ENCODE results near the gene RHBDL3.
"Not testable (repeated sequence)": the region's sequence is repeated elsewhere in the genome, so short reads cannot be mapped to it uniquely, and the experiment has no call there.

RHBDL3 gene

DNA sequence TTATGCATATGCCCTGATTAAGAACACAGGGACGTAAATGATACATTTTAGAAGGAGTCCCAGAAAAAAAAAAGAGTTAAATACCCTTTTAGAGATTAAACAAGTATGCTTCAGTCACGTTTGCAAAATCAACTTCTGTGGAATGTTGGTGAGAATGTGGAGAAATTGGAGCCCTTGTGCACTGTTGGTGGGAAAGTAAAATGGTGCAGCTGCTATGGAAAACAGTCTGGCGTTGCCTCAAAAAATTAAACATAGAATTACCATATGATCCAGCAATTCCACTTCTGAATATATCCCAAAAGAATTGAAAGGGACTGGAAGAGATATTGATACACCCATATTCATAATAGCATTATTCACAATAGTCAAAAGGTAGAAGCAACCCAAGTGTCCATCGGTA lies 26.5 kb downstream of the RHBDL3 start:
- DNase-seq: no peak

DNA sequence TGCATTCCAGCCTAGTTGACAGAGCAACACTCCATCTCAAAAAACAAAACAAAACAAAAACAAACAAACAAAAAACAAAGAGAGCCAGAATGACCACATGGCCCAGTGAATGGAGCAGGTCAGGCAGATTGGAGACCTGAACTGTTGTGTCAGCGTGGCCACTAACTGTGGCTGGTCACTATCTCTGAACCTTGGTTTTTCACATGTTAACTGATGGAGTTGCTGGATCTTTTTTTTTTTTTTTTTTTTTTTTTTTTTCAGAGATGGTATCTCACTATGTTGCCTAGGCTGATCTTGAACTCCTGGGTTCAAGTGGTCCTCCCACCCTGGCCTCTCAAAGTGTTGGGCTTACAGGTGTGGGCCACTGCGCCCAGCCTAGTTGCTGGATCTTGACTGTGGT lies 31.8 kb downstream of the RHBDL3 start:
- no peak for DNase-seq

DNA sequence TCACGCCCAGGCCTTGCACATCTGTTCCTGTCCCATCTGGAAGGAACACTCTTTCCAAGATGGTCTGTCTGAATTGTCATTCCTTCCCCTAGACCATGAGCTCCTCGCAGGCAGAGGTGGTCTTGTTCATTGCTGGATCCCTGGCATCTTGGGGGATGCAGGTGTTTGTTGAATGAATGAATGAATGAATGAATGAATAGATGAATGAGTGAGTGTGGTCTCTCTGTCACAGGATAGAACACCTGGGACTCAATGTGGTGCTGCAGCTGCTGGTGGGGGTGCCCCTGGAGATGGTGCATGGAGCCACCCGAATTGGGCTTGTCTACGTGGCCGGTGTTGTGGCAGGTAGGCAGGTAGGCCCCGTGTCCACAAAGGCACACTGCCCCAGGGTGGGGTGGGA lies 32.2 kb downstream of the RHBDL3 start:
- DNase-seq: no peak

DNA sequence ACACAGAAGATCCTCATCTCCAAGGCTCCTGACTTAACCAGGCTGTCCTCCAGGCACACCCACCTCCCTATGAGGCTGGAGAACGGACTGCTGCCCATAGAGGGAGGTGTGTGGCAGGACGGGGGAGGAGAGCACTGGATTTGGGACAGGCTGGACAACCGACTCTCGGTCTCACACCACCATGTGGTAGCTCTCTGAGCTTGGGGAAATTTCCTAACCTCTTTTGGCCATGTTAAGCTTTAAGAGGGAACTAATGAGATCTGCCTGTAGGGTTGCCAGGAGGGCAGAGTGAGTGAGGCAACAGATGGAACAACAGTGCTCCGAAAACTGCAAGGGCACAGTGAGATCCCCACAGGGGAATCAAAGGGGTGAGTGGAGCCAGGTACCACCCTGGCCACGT lies 32.7 kb downstream of the RHBDL3 start:
- no peak for DNase-seq

DNA sequence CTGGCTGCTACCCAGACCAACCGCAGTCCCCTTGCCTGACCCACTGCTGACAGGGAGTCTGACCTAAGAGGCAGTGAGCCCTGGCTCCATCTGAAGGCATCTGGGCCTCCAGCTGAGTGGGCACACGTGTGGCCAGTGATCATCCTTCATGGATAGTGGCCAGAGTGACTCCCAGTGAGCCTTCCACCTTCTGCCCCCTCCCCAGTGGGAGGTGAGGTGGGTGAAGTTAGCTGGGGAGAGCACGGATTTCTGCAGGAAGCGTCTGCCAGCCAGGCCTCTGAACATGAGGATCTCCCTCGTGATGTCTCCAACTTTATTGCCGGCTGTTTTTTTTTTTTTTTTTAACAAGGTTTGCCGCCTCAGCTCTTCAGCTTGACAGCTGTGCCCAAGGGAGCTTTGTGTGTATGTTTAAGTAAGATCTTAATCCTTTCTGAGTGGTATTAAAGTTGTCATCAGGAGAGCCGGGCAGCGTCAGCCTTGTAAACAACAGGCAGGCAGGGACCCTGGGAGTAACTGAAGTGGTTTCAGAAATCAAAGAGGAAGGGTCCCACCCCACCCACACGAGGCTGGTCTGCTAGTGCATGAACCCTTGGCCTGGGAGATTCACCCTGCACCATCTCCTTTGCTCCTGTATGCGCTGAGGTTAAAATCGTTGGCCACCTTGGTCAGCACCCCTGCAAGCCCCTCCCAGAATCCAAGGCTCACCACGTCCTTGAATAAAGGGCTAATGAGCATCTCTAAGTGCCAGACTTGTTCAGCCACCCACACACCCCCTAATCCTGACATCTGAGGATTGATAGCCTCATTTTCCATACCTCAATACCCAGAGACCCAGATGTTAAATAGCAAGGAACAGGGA lies 33.3 kb downstream of the RHBDL3 start:
- no peak for DNase-seq

DNA sequence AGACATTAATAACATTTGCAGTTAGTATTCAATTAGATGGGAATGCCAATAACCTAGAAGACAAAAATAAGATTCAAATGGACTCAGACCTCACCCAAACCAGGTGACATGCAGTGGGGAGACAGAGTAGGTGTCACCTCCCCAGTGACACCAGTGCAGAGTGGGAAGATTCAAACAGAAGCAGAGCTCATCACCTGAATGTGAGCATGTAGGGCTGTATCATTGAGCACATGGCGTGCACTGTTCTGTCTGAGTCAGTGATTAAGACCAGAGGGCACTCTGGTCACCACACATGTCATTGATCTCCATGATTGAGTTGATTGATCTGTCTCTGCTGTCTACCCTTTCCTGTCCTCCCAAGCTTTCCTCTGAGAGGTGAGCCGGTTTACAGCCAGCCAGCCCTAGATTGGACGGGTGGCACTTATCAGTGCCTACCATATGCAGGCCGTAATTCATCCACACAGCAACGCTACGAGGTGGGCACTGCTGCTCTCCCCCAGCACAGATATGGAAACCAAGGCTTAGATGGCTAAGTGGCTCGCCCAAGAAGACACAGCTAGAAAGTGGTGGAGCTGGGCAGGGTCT lies 34.0 kb downstream of the RHBDL3 start:
- DNase-seq: no peak

DNA sequence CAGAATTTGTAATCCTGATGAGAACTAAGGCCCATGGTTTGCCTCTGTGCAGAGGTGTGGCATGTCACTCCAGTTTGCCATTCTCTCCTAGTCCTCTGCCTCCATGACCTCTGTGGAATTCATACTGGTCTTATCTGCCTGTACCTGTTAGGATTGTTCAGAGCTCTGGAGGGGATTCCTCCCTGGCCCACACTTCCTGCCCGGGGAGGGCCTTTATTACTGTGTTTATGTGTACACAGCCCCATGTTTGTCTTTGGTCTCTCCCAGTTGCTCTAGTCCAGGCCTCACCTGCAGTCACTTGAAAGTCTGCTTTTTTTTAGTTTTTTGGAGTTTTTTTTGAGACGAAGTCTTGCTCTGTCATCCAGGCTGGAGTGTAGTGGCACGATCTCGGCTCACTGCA lies 36.4 kb downstream of the RHBDL3 start:
- DNase-seq: no peak

DNA sequence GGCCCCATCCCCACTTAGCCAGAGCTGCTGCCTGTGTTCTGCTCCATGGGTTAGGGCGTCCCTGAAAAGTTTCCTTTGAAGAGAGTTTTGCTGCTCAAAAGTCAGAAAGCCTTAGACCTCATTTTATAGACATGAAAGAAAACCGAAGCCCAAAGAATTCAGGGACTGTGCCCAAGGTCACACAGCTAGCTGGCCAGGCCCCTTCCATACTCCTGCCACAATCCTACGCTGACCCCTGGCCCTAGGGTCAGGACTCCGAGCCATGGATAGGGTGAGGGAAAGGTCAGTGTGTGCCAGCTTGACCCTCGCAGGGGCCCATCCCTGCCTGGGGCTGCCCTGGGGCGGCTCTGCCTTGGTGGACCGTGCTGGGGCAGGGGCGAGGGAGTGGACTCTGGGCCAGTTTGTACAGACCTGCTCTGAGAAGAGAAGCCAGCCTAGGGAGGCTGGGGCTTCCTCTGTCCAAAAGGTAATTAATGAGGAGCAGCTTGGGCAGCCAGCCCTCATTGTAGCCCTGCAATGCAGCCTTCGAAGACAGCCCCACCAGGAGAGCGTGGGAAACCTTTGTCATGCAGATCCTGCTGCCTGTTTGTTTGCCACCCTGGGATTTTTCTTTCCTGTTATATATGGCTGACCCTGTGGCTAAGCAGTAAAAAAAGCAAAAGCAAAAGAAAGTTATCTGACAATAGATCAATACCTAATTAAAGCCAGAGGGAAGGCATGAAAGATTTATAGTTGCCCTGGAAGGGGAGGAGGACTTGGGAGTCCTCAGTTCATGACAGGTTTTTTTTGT lies 37.4 kb downstream of the RHBDL3 start:
- DNase-seq: no peak

DNA sequence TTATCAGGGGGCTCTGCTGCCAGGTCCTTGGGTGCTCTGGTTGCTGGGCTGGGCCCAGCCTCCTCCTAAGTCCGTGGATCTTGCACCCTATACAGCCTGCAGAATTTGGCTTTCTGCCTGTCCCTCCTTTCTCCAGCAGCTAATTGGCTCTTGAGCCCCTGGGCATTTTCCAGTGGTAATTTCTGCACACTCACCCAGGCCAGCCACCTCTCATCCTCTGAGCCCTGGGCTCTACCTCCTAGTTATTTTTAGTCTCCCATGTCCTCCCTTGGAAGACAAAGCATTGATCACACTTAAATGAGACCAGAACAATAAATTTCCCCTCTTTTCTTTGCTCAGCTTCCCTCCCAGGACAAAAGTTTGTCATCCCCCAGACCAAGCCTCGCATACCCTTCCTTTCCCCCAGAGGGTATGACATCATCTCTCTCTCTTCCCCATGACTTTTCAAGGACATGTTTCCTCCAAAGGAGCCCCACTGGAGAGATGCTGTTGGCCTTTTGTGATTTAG lies 38.2 kb downstream of the RHBDL3 start:
- DNase-seq: no peak

DNA sequence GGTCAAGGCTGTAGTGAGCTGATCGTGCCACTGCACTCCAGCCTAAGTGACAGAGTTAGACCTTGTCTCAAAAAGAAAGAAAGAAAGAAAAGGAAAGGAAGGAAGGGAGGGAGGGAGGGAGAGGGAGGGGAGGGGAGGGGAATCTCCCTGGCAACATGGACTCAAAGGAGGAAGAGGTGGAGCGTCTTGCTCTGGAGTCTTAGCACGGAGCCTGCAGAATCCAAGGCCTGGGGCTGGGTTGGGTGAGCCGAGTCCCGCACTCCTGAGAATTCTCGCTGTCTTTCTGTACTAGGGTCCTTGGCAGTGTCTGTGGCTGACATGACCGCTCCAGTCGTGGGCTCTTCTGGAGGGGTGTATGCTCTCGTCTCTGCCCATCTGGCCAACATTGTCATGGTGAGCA lies 39.4 kb downstream of the RHBDL3 start:
- no peak for DNase-seq

DNA sequence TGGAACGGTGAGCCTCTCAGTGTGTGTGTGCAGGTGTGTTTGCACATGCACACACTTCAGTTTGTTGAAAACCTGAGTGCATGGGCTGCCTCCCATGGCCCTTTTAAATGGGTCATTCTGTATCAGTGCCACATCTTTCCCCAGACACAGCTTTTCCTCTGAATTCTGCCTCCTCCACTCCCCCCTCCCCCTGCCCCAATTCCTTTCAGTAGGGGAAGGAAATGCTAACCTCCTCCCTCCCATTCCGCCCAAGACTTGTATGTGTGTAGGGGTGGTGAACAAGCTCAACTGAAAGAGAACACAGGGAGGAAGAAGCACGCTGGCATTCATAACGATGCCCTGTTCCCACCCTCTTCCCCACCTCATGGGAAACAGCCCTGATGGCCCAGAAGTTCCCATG lies 42.0 kb downstream of the RHBDL3 start:
- DNase-seq: no peak

DNA sequence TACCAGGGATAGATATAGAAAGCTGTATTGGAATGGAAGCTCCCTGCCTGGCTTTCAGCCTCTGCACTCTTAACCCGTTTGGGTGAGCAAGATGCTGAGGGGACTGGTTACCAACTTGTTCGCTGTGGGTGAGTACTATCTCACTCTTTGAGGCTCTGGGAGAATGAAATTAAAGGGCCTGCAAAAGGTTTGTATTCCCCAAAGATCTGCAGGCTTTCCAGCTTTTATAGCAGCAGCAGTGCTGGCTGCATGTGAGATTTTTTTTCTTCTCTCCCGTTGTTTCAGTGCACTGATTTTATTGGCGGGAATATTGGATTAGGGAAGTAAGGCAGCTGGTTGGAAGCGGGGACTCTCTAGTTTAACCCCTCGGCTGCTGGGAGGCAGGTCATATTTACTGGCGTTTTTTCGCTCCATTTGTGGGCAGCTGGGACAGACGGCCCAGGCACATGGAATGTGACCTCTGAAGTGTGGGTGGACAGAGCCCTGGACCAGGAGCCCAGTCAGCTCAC lies 45.5 kb downstream of the RHBDL3 start:
- no peak for DNase-seq

DNA sequence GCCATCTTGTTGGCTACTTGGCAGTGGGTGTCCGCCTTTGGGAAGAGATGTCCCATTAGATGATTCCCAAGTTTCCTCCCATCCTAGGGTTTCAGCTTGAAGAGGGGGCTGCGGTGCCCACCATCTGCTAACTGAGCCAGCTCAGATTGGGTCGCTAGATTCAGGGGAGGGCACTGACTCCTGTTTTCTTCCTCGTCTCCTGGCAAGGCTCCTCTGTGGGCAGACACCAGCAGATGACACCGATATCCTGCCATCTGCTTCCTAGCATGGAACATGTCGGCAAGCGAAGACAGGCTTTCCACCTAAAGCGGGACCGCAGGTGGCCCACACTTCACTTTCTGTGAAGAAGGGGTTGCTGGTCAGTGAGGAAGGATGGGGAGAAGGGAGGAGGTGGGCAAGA lies 49.0 kb downstream of the RHBDL3 start:
- DNase-seq: no peak

DNA sequence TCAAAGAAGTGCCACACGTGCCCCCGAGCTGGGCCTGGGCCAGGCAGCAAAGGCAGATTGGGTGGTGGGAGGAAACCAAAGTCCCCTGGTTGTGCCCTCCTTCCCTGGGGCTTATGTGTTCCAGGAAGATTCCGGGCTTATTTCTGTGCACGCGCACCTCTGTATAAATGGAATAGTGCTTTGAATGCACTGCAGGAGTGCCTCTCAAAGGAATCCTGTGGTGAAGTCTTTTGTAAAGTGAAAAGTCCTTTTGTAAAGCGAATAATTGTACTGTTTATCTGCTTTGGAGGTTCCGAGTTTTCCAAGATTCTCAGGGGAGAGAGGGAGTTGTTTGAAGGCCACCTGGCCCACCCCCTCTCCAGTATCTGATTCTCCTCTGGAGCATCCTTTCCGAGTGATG lies 49.5 kb downstream of the RHBDL3 start:
- DNase-seq: no peak

DNA sequence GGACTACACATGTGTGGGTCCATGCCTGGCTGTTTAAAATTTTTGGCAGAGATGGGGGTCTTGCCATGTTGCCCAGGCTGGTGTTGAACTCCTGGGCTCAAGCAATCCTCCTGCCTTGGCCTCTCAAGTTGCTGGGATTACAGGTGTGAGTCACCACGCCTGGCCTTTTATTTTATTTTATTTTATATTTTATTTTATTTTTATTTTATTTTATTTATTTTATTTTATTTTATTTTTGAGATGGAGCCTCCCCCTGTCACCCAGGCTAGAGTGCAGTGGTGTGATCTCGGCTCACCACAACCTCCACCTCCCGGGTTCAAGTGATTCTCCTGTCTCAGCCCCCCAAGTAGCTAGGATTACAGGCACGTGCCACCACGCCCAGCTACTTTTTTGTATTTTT lies 51.0 kb downstream of the RHBDL3 start:
- DNase-seq: not testable (repeated sequence)

DNA sequence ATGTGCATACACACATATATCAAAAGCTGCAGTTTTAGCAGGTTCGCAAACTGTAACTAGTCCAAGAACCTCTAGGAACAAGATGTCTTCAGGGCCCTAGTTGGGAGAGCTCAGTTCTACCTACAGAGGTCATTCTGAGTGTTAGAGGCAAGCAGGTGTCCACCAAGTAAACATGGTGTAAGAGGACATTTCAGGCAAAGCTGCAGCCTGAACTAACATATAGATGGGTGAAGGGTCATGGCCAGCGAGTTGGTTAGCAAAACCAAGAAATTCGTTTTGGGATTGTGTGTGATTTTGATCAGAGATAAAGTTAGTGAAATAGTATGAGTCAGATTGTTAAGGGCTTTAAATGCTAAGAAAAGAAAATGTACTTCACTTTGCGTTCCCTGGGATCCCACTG lies 51.7 kb downstream of the RHBDL3 start:
- DNase-seq: no peak

DNA sequence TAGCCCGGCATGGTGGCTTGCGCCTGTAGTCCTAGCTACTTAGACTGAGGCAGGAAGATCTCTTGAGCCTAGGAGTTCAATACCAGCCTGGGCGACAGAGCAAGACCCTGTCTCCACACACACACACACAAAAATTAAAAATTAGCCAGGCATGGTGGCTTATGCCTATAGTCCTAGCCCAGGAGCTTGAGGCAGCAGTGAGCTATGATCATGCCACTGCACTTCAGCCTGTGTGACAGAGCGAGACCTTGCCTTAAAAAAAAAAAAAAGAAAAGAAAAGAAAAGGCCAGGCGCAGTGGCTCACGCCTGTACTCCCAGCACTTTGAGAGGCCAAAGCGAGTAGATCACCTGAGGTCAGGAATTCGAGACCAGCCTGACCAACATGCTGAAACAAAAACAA lies 52.4 kb downstream of the RHBDL3 start:
- DNase-seq: no peak

DNA sequence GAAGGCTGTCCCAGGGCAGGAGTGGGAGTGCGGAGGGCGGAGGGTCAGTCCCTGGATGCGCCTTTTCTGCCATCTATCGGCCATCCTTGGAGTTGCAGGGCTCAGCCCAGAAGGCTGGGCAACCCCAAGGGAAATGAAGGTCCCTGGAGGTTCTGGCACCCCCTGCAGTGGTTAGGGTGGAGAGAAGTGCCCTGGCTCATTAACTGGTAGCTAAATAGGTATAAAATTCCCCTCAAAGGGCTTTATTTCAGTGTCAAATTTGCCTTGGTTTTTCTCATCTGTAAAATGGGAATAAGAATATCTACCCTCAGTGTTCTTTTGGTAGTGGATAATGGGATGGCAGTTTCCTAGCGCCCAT lies 53.9 kb downstream of the RHBDL3 start:
- peak; percentile 30 to 65 (median 54) for DNase-seq

DNA sequence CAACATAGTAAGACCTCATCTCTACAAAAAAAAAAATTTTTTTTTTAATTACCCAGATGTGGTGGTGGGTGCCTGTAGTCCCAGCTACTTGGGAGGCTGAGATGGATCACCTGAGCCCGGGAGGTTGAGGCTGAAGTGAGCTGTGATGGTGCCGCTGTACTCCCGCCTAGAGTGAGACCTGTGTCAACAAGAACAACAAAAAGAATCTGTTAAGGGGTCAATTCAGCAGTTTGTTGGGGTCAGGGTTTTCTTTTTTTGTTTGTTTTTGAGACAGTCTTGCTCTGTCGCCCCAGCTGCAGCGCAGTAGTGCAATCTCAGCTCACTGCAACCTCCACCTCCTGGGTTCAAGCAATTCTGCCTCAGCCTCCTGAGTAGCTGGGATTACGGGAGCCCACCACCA lies 54.4 kb downstream of the RHBDL3 start:
- DNase-seq: not testable (repeated sequence)

DNA sequence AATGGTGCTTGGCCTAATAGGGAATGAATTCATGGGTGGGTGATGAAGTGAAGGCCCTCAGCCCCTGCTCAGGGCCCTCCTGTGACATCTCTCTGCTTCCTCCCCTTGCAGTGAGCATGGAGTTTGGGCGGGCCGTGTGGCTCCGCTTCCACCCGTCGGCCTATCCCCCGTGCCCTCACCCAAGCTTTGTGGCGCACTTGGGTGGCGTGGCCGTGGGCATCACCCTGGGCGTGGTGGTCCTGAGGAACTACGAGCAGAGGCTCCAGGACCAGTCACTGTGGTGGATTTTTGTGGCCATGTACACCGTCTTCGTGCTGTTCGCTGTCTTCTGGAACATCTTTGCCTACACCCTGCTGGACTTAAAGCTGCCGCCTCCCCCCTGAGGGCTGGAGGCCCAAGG lies 55.2 kb downstream of the RHBDL3 start:
- no peak for DNase-seq

DNA sequence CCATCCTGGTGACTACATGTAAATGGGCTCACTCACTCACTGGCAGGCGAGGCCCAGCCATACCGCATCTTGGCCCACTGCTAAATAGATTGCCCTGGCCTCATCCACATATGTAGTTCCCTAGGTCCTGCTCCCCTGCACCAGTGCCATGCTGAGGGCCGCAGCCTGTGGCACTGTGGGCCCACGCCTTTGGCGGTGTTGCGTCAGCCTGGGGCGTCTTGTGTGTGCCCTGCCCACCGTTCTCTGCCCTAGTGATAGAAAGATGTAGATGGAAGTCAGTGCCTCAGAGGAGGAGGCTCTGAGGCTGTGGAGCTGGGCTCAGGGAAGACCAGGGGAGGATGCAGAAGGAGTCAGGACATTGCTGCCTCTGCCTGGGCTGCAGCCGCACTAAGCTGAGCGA lies 57.4 kb downstream of the RHBDL3 start:
- DNase-seq: no peak

DNA sequence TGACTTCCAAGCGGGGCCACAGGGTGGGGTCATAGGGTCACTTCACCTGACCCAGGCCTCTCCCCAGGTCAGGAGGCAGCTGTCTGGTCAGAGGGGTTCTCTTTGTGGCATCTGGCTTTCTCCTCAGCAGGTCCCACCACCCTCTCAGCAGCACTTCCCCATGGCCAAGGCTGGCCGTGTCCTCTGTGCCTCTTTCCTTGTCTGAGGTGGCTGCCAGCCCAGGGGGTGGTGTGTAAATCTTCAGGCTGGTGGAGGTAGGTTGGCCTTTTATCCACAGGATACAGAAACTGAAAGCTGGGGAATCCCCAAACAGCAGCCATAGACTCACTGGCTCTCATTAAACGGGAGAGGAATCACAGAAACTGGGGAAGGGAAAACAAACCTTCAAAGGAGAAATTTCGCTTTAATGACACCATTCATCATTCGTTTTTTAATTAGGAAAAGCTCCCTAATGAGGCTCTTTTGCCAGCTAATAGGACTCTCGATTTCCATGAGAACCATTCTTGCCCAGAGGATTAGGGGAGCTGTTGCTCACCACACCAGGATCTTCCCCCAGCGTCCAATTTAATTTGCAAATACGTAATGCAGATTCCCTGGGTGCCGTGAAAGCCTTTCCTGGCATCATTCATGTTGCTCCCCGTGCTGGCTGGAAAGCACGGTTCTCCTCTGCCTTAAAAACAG lies 58.3 kb downstream of the RHBDL3 start:
- no peak for DNase-seq

DNA sequence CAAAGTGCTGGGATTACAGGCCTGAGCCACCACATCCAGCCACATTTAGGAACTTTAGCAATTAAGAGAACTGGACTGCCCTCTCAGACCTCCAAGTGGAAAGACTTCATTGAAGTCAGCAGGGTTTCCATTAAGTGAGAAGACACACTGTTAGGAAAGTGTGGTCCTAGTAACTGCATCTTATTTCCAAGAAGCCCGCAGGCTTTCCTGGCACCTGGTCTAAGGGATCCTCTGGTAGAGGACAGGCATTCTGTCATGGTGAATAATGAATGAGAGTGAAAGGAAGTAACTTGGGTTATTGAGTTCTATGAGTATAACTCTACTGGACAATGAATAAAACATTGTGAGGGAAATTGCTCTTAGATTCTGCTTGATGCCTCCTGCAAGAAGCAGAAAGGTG lies 62.3 kb downstream of the RHBDL3 start:
- DNase-seq: no peak
